K562 (cell line): ENCODE measurements around the gene TNPO3. TPM values are rescaled to one million over a fixed set of nuclear protein-coding genes. Genes with fewer than 3 reads are reported as not detected.

Source experiments
- ATAC-seq: fragments of 200-7000 bp; cut with Tn5 transposase; 3 replicates; pipeline ENCODE4 v1.9.1; 2020; ENCODE audit warnings: moderate library complexity
- BruUV-seq: library from RNA; stranded (reverse); fragments of 400-500 nt; replicated peaks from 2 replicates; lab custom pipeline; 2021; lab: Mats Ljungman, UMichigan
- CTCF ChIA-PET: fragments of 300-600 bp; formaldehyde crosslinking; extraction: SDS; loops from one replicate; lab custom pipeline; 2021; ENCODE audit warnings: low intra/inter-chr PET ratio; lab: Yijun Ruan, JAX
- POLR2A ChIA-PET: fragments of 300-600, 350-650 bp; sonication (Branson Sonifier 250); formaldehyde crosslinking; extraction: SDS; loops from one replicate; lab custom pipeline; 2021; ENCODE audit warnings: antibody characterized with exemption, inconsistent platforms; lab: Yijun Ruan, JAX
- DNase-seq, 4 experiments: peaks; one replicate each; pipeline versions ENCODE4 v3.0.0 to v3.0.0-alpha.2; 2011 to 2018; ENCODE audit warnings: low spot score in 3 of 4, mixed read lengths in 3 of 4; ENCODE audit errors: extremely low read depth in 1 of 4
- FAIRE-seq: peaks from 2 replicates; lab custom pipeline; 2011; peaks lifted over from hg19 to GRCh38; lab: Jason Lieb, UNC
- H2AFZ ChIP-seq: 2 replicates; pipeline ENCODE4 v1.6.0; 2011; ENCODE audit warnings: low read depth, low read length, control low read depth, inconsistent platforms
- H3K27ac ChIP-seq: fragments of 200-600 bp; 3 replicates; pipeline ENCODE4 v1.8.0; 2011; ENCODE audit warnings: low read depth, mild to moderate bottlenecking, control low read depth, inconsistent platforms, low read length, moderate library complexity, mixed read lengths; ENCODE audit errors: extremely low read depth
- H3K27me3 ChIP-seq, 2 experiments: fragments of 300-600 bp in 1 of 2; 2 replicates in 1 of 2; 3 replicates in 1 of 2; pipeline versions ENCODE4 v1.6.0 to v1.8.0; 2011; ENCODE audit warnings: inconsistent platforms in 2 of 2, low read length in 2 of 2, mild to moderate bottlenecking in 1 of 2, mixed read lengths in 1 of 2, moderate library complexity in 1 of 2; ENCODE audit not compliant: control insufficient read depth in 2 of 2, insufficient read depth in 2 of 2
- H3K36me3 ChIP-seq: fragments of 300-600 bp; 3 replicates; pipeline ENCODE4 v1.8.0; 2011; ENCODE audit warnings: mild to moderate bottlenecking, low read length, inconsistent platforms; ENCODE audit not compliant: control insufficient read depth, insufficient read depth
- H3K4me1 ChIP-seq, 2 experiments: fragments of 200-600 bp in 1 of 2; replicated peaks in 1 of 2; 2 replicates in 1 of 2; 3 replicates in 1 of 2; pipeline versions ENCODE4 v1.5.1 to v1.8.0; 2011; ENCODE audit warnings: inconsistent platforms in 2 of 2, low read length in 2 of 2, mild to moderate bottlenecking in 1 of 2, mixed read lengths in 1 of 2, moderate library complexity in 1 of 2; ENCODE audit not compliant: control insufficient read depth in 2 of 2, insufficient read depth in 2 of 2
- H3K4me2 ChIP-seq: 2 replicates; pipeline ENCODE4 v1.6.1; 2011; ENCODE audit warnings: low read length, control low read depth, inconsistent platforms, mixed read lengths; ENCODE audit not compliant: insufficient read depth
- H3K4me3 ChIP-seq: fragments of 200-600 bp; sonication (generic), shearing (Covaris generic); 2 replicates; pipeline ENCODE4 v1.5.1; 2016; ENCODE audit warnings: control low read depth, inconsistent platforms
- H3K79me2 ChIP-seq: fragments of 200-600 bp; 3 replicates; pipeline ENCODE4 v1.8.0; 2011; ENCODE audit warnings: low read length, inconsistent platforms; ENCODE audit not compliant: control insufficient read depth, insufficient read depth
- H3K9ac ChIP-seq, 2 experiments: 2 replicates each; pipeline versions ENCODE4 v1.6.0 to v1.6.1; 2011; ENCODE audit warnings: low read depth in 2 of 2, low read length in 2 of 2, control low read depth in 1 of 2, inconsistent platforms in 1 of 2, mild to moderate bottlenecking in 1 of 2, mixed read lengths in 1 of 2; ENCODE audit not compliant: insufficient read depth in 1 of 2
- H3K9me1 ChIP-seq: one replicate; pipeline ENCODE4 v1.6.0; 2011; ENCODE audit warnings: inconsistent platforms, mild to moderate bottlenecking, low read length, moderate library complexity; ENCODE audit not compliant: control insufficient read depth, insufficient read depth
- H3K9me3 ChIP-seq: replicated peaks from 2 replicates; pipeline ENCODE4 v1.5.1; 2011; ENCODE audit warnings: low read depth, low read length, inconsistent platforms; ENCODE audit not compliant: control insufficient read depth, insufficient read depth
- H4K20me1 ChIP-seq: replicated peaks from 2 replicates; pipeline ENCODE4 v1.6.1; 2011; ENCODE audit warnings: low read length, inconsistent platforms, mixed read lengths; ENCODE audit not compliant: control insufficient read depth, insufficient read depth
- SMAD2 ChIP-seq: fragments of 150-350 bp; IDR thresholded peaks from 2 replicates; pipeline ENCODE4 v1.6.1; 2014; ENCODE audit warnings: low read depth, mild to moderate bottlenecking, low read length
- WGBS: fragments of 100-300 bp; shearing (Covaris generic); methylation state at CpG from one replicate; pipeline ENCODE4 v1.1.6; 2016; ENCODE audit warnings: low coverage, mixed read lengths; ENCODE audit not compliant: insufficient coverage; ENCODE audit errors: missing lambda C conversion rate; 5-methylcytosine and 5-hydroxymethylcytosine counted together
- in situ Hi-C: fragments of 300-500 bp; cut with MboI; formaldehyde crosslinking; loops from 4 replicates; pipeline ENCODE4 v1.15.0; 2018; ENCODE audit warnings: inconsistent platforms, mixed read lengths
- intact Hi-C: fragments of 100-400 bp; cut with micrococcal nuclease; formaldehyde crosslinking; loops from 2 replicates; pipeline ENCODE4 v1.14.2; 2022
- polyA plus RNA-seq, 8 experiments: library from polyadenylated mRNA; depleted of rRNA in 4 of 8; stranded (reverse) in 5 of 8; unstranded in 3 of 8; fragments of >200 nt; fragmentation: Nextera tagmentation in 2 of 8; fragmentation: Illumina TruSeq in 1 of 8; extraction: Ambion mirVana in 2 of 8; extraction: Trizol in 1 of 8; gene quantifications; 2 replicates each; pipeline versions ENCODE4 v1.2.1 to v1.2.3, GENCODE V29; 2011 to 2014; ENCODE audit warnings: inconsistent platforms in 1 of 8, missing spikeins in 1 of 8
- total RNA-seq, 7 experiments: library from RNA; depleted of rRNA in 6 of 7; stranded (reverse); fragments of >200 nt in 6 of 7; fragmentation: Illumina TruSeq in 2 of 7; extraction: Trizol in 2 of 7; gene quantifications; 2 replicates each; pipeline versions ENCODE4 v1.2.1 to v1.2.3, GENCODE V29; 2011 to 2021; ENCODE audit warnings: low replicate concordance in 1 of 7
- TF ChIP-seq, protein P1 (sequence below): sonication (generic); formaldehyde crosslinking; IDR thresholded peaks from 2 replicates; pipeline ENCODE4 v1.8.0; 2022; ENCODE audit warnings: mild to moderate bottlenecking, missing genetic modification reagents, borderline replicate concordance
- TF ChIP-seq, protein P2 (sequence below): fragments of 450-650 bp; formaldehyde crosslinking; IDR thresholded peaks from 2 replicates; pipeline ENCODE4 v1.4.0; 2022; ENCODE audit warnings: missing genetic modification characterization

TNPO3 gene
- total and polyA plus RNA-seq, 9 of the 15 experiments (the other 6 are each of a cell fraction or from before 2014, with no cell fraction given): 35.8 to 125 (median 110) TPM

DNA sequence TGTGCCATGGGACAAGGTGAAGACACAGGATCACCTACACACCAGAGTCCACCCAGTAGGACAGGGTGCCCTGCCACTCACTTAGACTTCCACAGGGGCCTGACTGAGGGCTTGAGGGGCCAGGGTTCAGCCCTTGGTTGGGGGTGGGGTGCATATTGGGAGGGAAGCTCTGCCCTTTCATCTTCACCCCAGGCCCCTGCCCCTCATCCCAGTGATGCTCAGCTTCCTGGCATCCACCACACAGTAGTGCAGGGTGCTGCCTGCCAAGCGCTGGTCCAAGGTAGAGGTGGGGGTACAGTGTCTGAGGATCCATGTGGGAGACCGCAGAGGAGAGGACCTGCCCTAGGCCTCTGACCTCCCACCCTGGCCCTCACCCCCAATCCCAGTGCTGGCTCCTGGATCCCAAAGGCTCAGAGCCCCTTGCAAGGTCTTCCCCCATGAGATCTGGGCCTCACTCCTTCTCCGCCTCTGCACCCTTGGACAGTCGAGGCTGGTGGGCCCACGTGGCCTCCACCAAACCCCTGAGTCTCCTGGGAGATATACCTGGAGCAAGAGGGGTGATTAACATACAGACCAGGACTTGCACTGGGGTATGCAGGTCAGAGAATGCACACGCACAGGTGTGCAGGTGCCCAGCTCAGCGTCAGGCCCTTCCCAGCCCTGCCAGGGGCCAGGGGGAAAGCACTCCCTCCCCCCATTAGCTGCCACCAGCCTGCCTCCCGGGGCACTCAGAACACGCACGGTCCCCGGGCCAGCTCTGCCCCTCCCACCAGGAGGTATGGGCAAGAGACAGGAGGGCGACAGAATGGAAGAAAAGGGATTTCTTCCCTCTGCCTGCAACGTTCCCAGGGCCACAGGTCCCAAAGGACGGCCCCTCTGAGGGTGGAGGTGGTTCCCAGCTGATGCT lies 125.8 kb downstream of the TNPO3 start:
- FAIRE-seq (no peak), ATAC-seq (no peak), DNase-seq (no peak)
- Histone ChIP-seq H3K4me2 (no peak overlapping the region), H2AFZ (no peak overlapping the region), H3K9me1 (no peaks in the 10 kb centered on the region), H3K27me3 (peaks cover 43 to 65% of the 10 kb centered on the region in 2 experiments), H3K36me3 (no peaks in the 10 kb centered on the region), H3K9me3 (no peaks in the 10 kb centered on the region), H3K27ac (no peak overlapping the region), H3K4me3 (no peak overlapping the region), H3K9ac (peak overlapping the region in 1 of 2 experiments; percentile 4; a peak in 1 of 4 replicates), H4K20me1 (no peaks in the 10 kb centered on the region), H3K4me1 (peaks cover 0 to 3% of the 10 kb centered on the region in 2 experiments; a peak in 1 of 5 replicates), H3K79me2 (no peaks in the 10 kb centered on the region)
- BruUV-seq: no TSS peak
- ChIA-PET CTCF (no interaction called here), POLR2A (interaction anchor here (0.9 kb wide), 1 partner anchor 17 kb away, joined by 3 read pairs; no protein-coding TSS in a partner anchor)
- 2% methylated on average over 14 of the region's 14 CpGs for WGBS
- TF ChIP-seq, protein P1, sequence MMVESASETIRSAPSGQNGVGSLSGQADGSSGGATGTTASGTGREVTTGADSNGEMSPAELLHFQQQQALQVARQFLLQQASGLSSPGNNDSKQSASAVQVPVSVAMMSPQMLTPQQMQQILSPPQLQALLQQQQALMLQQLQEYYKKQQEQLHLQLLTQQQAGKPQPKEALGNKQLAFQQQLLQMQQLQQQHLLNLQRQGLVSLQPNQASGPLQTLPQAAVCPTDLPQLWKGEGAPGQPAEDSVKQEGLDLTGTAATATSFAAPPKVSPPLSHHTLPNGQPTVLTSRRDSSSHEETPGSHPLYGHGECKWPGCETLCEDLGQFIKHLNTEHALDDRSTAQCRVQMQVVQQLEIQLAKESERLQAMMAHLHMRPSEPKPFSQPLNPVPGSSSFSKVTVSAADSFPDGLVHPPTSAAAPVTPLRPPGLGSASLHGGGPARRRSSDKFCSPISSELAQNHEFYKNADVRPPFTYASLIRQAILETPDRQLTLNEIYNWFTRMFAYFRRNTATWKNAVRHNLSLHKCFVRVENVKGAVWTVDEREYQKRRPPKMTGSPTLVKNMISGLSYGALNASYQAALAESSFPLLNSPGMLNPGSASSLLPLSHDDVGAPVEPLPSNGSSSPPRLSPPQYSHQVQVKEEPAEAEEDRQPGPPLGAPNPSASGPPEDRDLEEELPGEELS (CRISPR knock-in tag): 0 out of 2 replicates have a peak, but pooled peaks have one; percentile 36
- no peak for TF ChIP-seq SMAD2
- TF ChIP-seq, protein P2, sequence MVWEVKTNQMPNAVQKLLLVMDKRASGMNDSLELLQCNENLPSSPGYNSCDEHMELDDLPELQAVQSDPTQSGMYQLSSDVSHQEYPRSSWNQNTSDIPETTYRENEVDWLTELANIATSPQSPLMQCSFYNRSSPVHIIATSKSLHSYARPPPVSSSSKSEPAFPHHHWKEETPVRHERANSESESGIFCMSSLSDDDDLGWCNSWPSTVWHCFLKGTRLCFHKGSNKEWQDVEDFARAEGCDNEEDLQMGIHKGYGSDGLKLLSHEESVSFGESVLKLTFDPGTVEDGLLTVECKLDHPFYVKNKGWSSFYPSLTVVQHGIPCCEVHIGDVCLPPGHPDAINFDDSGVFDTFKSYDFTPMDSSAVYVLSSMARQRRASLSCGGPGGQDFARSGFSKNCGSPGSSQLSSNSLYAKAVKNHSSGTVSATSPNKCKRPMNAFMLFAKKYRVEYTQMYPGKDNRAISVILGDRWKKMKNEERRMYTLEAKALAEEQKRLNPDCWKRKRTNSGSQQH (CRISPR knock-in tag): no peak
- intact Hi-C loops (no loop called here), in situ Hi-C loops (no loop called here)
